Stimulated activated effector memory CD8-positive, alpha-beta T cell treated with anti-CD3 and anti-CD28 coated beads, Interleukin-12 subunit alpha, Interleukin-12 subunit beta, amount 100 ng/mL, for 72 hours (primary cell): Measurements from ENCODE around the gene IL1RAPL2.
"Not testable (repeated sequence)": the region's sequence is repeated elsewhere in the genome, so short reads cannot be mapped to it uniquely, and the experiment has no call there.

Experiments
- ATAC-seq: fragments of 150-1000 bp; cut with Tn5 transposase; 2 replicates; pipeline ENCODE4 v1.10.0; 2021
- DNase-seq, 2 donors: peaks; one replicate each; pipeline ENCODE4 v3.0.0; 2021 to 2022; ENCODE audit warnings: low spot score in 2 of 2
- H3K27ac Mint-ChIP-seq: one replicate; pipeline ENCODE4 v1.8.0; 2022; ENCODE audit warnings: mild to moderate bottlenecking, mixed read lengths
- H3K36me3 Mint-ChIP-seq: one replicate; pipeline ENCODE4 v1.8.0; 2022; ENCODE audit warnings: mild to moderate bottlenecking, mixed read lengths
- H3K4me1 Mint-ChIP-seq: one replicate; pipeline ENCODE4 v1.8.0; 2022; ENCODE audit warnings: mixed read lengths
- H3K4me3 Mint-ChIP-seq: one replicate; pipeline ENCODE4 v1.8.0; 2022; ENCODE audit warnings: mild to moderate bottlenecking, mixed read lengths
- H3K9me3 Mint-ChIP-seq: one replicate; pipeline ENCODE4 v1.8.0; 2022; ENCODE audit warnings: mixed read lengths

Gene IL1RAPL2

DNA sequence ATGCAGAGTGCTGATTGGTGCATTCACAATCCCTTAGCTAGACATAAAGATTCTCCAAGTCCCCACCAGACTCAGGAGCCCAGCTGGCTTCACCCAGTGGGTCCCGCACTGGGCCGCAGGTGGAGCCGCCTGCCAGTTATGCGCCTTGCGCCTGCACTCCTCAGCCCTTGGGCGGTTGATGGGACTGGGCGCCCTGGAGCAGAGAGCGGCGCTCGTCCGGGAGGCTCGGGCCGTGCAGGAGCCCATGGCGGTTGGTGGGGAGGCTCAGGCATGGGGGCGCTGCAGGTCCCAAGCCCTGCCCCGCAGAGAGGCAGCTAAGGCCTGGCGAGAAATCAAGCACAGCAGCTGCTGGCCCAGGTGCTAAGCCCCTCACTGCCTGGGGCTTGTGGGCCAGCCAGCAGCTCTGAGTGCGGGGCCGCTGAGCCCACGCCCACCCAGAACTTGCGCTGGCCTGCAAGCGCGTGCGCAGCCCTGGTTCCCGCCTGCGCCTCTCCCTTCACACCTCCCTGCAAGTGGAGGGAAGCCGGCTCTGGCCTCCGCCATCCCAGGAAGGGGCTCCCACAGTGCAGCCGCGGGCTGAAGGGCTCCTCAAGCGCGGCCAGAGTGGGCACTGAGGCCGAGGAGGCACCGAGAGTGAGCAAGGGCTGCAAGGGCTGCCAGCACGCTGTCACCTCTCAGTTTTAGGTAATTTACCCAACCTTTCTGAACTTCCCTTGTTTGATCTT lies 549.8 kb downstream of the IL1RAPL2 start:
- DNase-seq, H3K27ac Mint-ChIP-seq, H3K36me3 Mint-ChIP-seq, H3K9me3 Mint-ChIP-seq, H3K4me3 Mint-ChIP-seq, ATAC-seq, H3K4me1 Mint-ChIP-seq: not testable (repeated sequence)

DNA sequence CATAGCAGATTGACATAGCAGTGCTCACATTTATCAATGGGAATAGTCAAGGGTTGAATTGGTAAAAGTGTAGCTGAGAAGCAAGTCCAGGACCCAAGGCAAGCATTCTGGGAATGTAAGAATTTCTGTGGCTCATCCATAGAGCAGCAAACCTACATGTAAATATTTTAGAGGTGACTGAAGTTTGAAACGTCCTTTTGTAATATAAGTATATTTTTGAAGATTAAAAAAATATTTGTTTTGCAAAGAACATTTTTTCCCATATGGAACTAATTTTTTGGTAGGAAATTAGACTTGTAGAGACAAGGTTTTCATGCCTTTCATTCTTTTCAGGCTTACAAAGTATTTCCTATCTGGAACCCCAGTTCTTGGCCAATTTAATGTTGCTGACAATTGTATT lies 550.5 kb downstream of the IL1RAPL2 start:
- Mint-ChIP-seq H3K27ac (no peak overlapping the region), H3K4me3 (no peak overlapping the region), H3K9me3 (peaks cover 2% of the 10 kb centered on the region), H3K4me1 (no peaks in the 10 kb centered on the region), H3K36me3 (no peaks in the 10 kb centered on the region)
- DNase-seq (no peak), ATAC-seq (no peak)

DNA sequence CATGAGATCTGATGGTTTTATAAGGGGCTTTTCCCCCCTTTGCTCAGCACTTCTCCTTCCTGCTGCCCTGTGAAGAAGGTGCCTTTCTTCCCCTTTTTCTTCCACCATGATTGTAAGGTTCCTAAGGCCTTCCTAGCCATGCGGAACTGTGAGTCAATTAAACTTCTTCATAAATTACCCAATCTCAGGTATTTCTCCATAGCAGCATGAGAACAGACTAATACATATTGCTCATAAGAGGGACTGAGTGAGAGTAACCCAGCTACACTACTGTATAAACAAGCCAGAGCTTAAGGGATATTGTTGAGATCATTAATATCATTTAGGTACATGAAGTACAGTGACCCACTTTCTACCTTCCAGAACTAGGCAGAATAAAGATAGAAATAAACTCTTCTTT lies 551.6 kb downstream of the IL1RAPL2 start:
- DNase-seq (no peak), ATAC-seq (no peak)
- Mint-ChIP-seq H3K4me1 (no peaks in the 10 kb centered on the region), H3K36me3 (no peaks in the 10 kb centered on the region), H3K4me3 (no peak overlapping the region), H3K9me3 (peaks cover 2% of the 10 kb centered on the region), H3K27ac (no peak overlapping the region)

DNA sequence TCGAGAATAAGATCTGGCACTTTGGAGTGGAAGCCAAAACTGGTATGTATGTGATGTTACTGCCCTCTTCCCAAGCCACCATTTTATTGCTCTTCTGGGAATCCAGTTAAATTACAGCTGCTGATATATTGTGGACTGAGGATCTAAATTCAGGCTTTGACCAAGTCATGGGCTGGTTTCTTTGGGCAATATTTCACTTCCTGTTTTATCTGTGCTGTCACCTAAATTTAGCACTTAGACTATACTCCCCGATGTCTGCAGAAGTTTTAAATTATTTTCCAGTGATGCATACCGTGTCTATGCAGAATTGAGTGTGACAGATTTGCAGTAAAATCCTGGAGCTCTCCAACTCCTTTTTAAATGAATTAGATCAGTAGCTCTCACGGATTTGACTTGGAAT lies 554.5 kb downstream of the IL1RAPL2 start:
- Mint-ChIP-seq H3K36me3 (no peaks in the 10 kb centered on the region), H3K4me3 (no peak overlapping the region), H3K9me3 (peaks cover 2% of the 10 kb centered on the region), H3K27ac (no peak overlapping the region), H3K4me1 (no peaks in the 10 kb centered on the region)
- DNase-seq (no peak), ATAC-seq (no peak)

DNA sequence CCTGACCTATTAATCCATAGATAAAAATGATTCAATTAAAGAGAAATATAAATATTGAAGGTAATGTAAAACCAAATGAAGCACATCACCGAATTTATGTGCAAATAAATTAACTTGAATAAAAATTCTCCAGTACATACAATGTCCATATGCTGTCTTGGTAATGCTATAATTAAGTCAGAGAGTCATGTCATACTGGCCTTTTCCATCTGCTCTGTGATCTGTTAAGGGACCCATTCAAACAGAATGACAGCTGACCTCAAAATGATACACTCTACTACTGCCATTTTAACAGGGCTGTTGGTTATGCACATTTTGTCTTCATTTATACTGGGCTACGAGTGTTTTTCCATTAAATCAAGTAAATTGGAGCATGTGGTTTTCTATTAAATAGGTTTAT lies 555.2 kb downstream of the IL1RAPL2 start:
- H3K36me3 Mint-ChIP-seq: no peaks in the 10 kb centered on the region
- no peak overlapping the region for H3K4me3 Mint-ChIP-seq
- ATAC-seq (no peak), DNase-seq (no peak)
- no peak overlapping the region for H3K27ac Mint-ChIP-seq
- H3K9me3 Mint-ChIP-seq: peaks cover 2% of the 10 kb centered on the region
- H3K4me1 Mint-ChIP-seq: no peaks in the 10 kb centered on the region

DNA sequence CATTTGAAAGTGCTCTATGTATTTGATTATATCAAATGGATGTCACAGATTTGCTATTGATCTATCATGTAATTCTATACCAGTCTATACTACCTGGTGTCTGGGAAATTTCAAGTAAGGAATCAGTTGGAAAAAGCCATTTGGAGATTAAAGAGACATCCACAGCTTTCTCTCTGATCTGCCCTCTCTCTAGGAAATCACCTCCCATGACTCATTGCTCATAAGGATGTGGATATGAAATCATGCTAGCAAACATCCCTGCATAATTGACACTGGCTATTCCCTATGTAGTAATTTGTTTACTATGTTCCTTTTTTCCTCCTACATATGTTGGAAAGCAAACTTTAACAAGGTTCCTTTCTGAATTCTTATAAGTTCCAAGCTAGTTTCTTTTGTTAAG lies 560.2 kb downstream of the IL1RAPL2 start:
- no peak for ATAC-seq
- no peak for DNase-seq
- H3K9me3 Mint-ChIP-seq: peaks cover 8% of the 10 kb centered on the region
- no peaks in the 10 kb centered on the region for H3K4me1 Mint-ChIP-seq
- H3K27ac Mint-ChIP-seq: no peak overlapping the region
- H3K4me3 Mint-ChIP-seq: no peak overlapping the region
- no peaks in the 10 kb centered on the region for H3K36me3 Mint-ChIP-seq

DNA sequence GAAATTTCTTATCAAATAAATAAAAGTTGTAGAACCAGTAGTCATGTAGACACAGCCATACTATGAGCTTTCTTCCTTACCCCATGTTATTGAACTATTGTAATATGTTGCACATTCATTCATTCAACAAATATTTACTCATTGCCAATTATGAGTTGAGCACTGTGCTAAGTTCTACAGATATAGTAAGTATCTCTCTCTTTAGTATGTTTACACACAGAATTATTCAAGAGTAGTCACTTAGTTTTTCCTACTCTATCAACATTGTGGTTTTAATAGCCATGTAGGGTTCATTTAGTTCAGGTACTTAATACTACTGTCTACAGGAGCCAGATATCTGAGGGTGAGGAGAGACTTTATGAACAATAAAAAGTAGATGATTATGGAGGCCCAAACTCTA lies 568.3 kb downstream of the IL1RAPL2 start:
- no peak for ATAC-seq
- Mint-ChIP-seq H3K9me3 (peaks cover 3% of the 10 kb centered on the region), H3K4me3 (no peak overlapping the region), H3K36me3 (no peaks in the 10 kb centered on the region), H3K4me1 (no peaks in the 10 kb centered on the region), H3K27ac (no peak overlapping the region)
- DNase-seq: no peak

DNA sequence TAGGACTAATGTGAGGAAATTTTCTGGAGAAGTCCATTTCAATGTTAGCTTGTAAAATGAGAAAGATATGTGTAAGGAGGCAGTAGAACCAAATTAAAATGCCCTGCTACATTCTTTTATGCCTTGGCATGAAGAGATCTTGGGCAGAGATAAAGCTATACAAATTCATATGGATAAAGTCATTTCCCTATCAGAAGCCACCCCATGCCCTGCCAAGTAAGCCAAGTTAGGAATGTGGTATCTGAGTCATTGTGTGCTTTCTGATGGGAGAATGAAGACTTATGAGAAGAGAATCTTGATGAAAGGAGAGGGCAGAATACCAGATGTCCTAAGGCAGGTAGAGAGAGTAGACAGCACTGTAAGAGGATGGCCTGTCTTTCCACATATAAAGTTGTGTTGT lies 570.8 kb downstream of the IL1RAPL2 start:
- Mint-ChIP-seq H3K9me3 (peaks cover 3% of the 10 kb centered on the region), H3K4me1 (no peaks in the 10 kb centered on the region), H3K4me3 (no peak overlapping the region), H3K36me3 (no peaks in the 10 kb centered on the region), H3K27ac (no peak overlapping the region)
- ATAC-seq (no peak), DNase-seq (no peak)

DNA sequence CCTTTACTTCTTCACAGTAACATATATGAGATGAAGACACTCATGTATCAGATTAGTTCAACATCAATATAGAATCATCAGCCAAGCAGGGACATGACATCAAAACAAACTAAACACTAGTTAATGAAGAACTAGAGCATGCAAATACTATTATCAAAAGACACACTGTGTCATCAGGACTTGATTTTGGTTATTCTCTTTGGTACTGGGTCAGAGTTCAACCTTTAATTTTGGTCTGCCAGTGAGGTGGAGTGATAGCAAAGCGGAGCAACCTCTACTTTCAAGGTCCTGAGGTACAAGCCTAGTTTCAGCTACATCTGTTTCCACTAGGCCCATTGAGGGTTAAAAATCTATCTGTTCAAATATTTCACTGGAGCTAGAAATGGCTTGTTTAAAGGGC lies 584.0 kb downstream of the IL1RAPL2 start:
- Mint-ChIP-seq H3K36me3 (no peaks in the 10 kb centered on the region), H3K4me3 (no peak overlapping the region), H3K27ac (no peak overlapping the region), H3K4me1 (no peaks in the 10 kb centered on the region), H3K9me3 (peaks cover 7% of the 10 kb centered on the region)
- no peak for DNase-seq
- no peak for ATAC-seq

DNA sequence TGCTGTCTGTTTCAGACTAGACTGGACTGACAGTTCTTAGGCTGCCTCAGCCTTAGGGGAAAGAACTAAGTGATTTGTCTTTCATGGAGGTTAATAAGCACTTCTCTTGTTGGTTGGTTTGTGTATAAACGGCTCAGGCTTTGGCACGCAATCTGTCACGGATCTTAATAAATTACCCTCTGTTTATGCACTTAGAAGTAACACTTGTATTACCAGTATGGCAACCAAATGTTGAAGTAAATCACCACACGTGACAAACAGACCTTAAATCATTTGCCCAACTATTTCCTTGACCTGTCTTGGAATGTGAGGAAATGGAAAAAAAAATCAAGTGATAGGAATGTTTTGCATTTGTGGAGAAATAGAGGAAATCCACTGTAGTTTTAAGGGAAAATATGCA lies 584.6 kb downstream of the IL1RAPL2 start:
- Mint-ChIP-seq H3K9me3 (peaks cover 12% of the 10 kb centered on the region), H3K36me3 (no peaks in the 10 kb centered on the region), H3K4me1 (no peaks in the 10 kb centered on the region), H3K4me3 (no peak overlapping the region), H3K27ac (no peak overlapping the region)
- ATAC-seq (no peak), DNase-seq (no peak)

DNA sequence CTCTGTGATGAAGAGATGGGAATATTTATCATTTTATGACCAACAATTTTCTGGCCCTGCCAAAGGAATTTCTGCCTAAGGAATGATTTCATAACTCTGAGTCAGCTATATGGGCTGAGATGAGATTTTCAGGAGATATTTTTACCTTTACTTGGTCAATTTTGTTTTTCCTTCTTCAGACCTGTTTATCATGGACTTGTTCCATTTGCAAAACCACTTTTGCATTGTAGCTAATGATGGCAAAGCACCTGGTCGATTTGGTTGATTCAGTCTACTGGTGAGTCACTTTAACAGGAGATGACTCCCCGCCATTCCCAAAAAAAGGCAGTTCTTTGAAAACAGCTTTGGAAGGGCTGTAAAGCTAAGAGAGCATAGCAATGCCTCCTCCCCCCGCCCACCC lies 601.2 kb downstream of the IL1RAPL2 start:
- Mint-ChIP-seq H3K4me1 (no peaks in the 10 kb centered on the region), H3K4me3 (no peak overlapping the region), H3K36me3 (no peaks in the 10 kb centered on the region), H3K27ac (no peak overlapping the region), H3K9me3 (no peaks in the 10 kb centered on the region)
- DNase-seq (no peak), ATAC-seq (no peak)

DNA sequence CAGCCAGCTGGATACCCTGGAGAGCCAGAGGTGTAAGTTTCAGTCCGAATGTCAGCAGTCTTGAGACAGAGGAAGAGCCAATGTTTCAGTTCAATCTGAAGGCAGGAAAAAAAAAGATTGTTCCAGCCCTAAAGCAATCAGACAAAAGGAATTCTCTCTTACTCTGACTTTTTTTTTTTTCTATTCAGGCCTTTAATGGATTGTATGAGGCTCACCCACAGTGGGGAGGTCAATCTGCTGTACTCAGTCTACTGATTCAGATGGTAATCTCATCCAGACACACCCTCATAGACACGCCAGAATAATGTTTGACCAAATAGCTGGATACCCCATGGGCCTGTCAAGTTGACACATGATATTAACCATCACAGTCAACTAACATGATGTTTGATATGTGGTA lies 602.6 kb downstream of the IL1RAPL2 start:
- Mint-ChIP-seq H3K4me3 (no peak overlapping the region), H3K27ac (no peak overlapping the region), H3K36me3 (no peaks in the 10 kb centered on the region), H3K4me1 (no peaks in the 10 kb centered on the region), H3K9me3 (no peaks in the 10 kb centered on the region)
- ATAC-seq: no peak
- DNase-seq: no peak

DNA sequence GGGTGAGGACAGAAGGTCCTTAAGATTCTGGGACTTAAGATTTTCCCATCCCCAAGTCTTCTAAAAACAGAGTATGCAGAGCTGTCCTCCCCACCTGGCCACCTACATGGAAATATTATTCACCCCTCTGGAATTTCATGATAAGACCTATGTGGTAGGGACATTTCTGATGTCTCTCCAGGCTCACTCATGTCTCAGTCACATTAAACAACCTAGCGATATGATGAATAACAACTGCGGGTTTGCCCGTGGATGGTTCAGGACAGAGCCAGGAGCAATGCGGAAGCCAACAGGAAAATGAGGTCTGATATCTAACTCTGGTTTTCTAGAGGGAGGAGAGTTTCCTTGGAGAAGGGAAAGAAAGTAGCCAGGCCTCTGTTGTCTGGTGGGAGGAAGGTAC lies 607.1 kb downstream of the IL1RAPL2 start:
- ATAC-seq: no peak
- no peaks in the 10 kb centered on the region for H3K36me3 Mint-ChIP-seq
- H3K4me3 Mint-ChIP-seq: no peak overlapping the region
- H3K27ac Mint-ChIP-seq: no peak overlapping the region
- peaks cover 3% of the 10 kb centered on the region for H3K9me3 Mint-ChIP-seq
- H3K4me1 Mint-ChIP-seq: no peaks in the 10 kb centered on the region
- no peak for DNase-seq

DNA sequence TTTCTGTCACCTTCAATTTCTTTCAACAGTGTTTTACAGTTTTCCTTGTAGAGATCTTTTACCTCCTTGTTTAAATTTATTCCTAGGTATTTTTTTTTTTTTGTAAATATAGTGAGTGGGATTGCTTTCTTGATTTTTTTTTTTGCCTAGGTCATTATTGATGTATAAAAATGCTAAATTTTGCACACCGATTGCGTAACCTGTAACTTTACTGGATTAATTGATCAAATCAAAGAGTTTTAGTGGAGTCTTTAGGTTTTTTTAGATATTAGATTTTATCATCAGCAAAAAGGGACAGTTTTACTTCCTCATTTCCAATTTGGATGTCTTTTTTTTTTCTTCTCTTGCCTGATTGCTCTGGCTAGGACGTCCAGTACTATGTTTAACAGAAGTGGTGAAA lies 613.6 kb downstream of the IL1RAPL2 start:
- Mint-ChIP-seq H3K27ac (no peak overlapping the region), H3K36me3 (no peaks in the 10 kb centered on the region), H3K4me1 (no peaks in the 10 kb centered on the region), H3K9me3 (peaks cover 5% of the 10 kb centered on the region), H3K4me3 (no peak overlapping the region)
- ATAC-seq: no peak
- DNase-seq: no peak

DNA sequence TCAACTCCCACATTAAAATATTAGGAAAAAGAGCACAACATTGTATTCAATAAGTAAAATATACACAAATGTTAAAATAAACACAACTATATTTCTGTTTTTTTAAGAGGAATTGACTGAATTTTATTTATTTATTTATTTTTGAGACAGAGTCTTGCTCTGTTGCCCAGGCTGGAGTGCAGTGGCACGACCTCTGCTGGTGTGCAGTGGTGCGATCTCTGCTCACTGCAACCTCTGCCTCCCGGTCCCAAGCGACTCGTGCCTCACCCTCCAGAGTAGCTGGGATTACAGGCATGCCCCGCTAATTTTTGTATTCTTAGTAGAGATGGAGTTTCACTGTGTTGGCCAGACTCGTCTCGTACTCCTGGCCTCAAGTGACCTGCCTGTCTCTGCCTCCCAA lies 623.1 kb downstream of the IL1RAPL2 start:
- no peaks in the 10 kb centered on the region for H3K4me1 Mint-ChIP-seq
- no peak overlapping the region for H3K27ac Mint-ChIP-seq
- DNase-seq (no peak), ATAC-seq (no peak)
- no peaks in the 10 kb centered on the region for H3K36me3 Mint-ChIP-seq
- H3K9me3 Mint-ChIP-seq: no peaks in the 10 kb centered on the region
- H3K4me3 Mint-ChIP-seq: no peak overlapping the region

DNA sequence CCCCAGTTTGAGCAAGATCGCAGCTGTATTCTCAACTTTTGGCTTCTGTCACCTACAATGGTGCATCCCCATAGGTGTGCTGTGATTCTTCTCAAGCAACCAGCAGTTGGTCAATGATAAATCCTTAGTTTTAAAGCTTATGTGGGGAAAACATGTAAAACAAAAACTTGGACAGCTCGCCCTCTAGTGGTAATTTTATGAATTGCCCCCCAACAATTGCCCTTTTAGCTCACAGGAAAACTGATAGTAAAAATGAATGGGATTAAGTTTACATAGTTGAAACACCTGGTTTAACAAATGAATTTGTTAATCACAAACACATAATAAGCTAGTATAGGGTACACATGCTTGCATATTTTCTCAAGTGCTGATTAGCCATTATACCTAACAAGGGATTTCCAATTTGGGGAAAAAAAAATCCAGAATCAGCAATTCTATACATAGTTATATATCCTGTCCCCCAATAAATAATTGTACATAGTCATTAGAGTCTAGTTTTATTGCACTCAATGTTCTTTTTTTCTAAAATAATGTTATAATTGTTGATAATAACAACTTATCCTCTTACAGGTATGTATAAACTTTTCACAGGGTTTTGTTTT lies 624.4 kb downstream of the IL1RAPL2 start:
- no peaks in the 10 kb centered on the region for H3K9me3 Mint-ChIP-seq
- DNase-seq (no peak), ATAC-seq (no peak)
- H3K36me3 Mint-ChIP-seq: no peaks in the 10 kb centered on the region
- no peaks in the 10 kb centered on the region for H3K4me1 Mint-ChIP-seq
- H3K27ac Mint-ChIP-seq: no peak overlapping the region
- no peak overlapping the region for H3K4me3 Mint-ChIP-seq
